Measurements from ENCODE around the gene MASP2. TPM values are rescaled to one million over a fixed set of nuclear protein-coding genes. Genes with fewer than 3 reads are reported as not detected.
"Not testable (repeated sequence)": the region's sequence is repeated elsewhere in the genome, so short reads cannot be mapped to it uniquely, and the experiment has no call there.

MASP2 gene
- total RNA-seq = not detected

DNA sequence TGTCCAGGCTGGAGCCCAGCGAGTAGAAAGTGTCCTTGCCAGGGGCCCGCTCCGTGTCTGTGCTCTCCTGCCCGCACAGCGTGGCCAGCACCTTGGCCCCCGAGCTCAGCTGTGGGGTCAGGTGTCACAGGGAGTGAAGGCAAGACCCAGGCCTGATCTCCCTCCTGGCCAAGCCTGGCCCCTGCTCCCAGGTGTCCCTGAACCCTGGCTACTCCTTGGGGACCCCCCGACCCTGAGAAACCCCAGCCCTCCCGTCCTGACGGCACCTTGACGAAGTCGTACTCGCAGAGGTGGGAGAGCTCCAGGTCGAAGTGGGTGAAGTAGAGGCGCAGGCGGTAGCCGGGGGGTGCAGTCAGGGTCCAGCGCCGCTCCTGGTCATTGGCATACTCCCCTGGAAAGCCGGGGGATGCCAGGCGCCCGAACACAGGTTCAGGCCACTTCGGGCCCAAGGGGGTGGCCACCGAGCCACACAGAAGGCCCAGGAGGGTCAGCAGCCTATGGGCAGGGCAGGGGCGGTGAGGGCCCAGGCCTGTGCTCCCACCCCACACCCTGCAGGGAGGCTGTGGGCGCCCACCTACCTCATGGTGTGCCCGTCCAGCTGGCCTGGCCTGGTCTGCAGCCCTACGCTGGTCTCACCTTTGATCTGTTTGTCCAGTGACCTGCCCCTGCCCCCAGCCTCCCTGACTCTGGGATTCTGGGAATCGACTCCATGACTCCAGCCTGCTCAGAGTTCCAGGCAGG, at the start of gene MASP2:
TSS of gene MASP2 (minus strand) at position 615 of the 741 bp plus-strand sequence. CDS start at position 583, 32 bp downstream.
- TF ChIP-seq, protein P1, sequence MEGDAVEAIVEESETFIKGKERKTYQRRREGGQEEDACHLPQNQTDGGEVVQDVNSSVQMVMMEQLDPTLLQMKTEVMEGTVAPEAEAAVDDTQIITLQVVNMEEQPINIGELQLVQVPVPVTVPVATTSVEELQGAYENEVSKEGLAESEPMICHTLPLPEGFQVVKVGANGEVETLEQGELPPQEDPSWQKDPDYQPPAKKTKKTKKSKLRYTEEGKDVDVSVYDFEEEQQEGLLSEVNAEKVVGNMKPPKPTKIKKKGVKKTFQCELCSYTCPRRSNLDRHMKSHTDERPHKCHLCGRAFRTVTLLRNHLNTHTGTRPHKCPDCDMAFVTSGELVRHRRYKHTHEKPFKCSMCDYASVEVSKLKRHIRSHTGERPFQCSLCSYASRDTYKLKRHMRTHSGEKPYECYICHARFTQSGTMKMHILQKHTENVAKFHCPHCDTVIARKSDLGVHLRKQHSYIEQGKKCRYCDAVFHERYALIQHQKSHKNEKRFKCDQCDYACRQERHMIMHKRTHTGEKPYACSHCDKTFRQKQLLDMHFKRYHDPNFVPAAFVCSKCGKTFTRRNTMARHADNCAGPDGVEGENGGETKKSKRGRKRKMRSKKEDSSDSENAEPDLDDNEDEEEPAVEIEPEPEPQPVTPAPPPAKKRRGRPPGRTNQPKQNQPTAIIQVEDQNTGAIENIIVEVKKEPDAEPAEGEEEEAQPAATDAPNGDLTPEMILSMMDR (IDR thresholded peaks at IDR 0.05) = no peak
- no peak for TF ChIP-seq POLR2A (IDR thresholded peaks at IDR 0.05)
- no peaks in the 10 kb centered on the region for H3K27me3 ChIP-seq
- no peak within 1 kb of the TSS for H3K27ac ChIP-seq
- H3K9me3 ChIP-seq = no peaks in the 10 kb centered on the region
- no peaks in the 10 kb centered on the region for H3K36me3 ChIP-seq
- intact Hi-C loops (cut with DNase I) = no loop called here
- no peak for DNase-seq
- H3K4me1 ChIP-seq = no peaks in the 10 kb centered on the region
- 94 to 96% methylated on average over 7 to 23 of the region's 28 CpGs for WGBS, 2 donors
- H3K4me3 ChIP-seq (replicated peaks in 1 of 3) = no peak within 1 kb of the TSS

DNA sequence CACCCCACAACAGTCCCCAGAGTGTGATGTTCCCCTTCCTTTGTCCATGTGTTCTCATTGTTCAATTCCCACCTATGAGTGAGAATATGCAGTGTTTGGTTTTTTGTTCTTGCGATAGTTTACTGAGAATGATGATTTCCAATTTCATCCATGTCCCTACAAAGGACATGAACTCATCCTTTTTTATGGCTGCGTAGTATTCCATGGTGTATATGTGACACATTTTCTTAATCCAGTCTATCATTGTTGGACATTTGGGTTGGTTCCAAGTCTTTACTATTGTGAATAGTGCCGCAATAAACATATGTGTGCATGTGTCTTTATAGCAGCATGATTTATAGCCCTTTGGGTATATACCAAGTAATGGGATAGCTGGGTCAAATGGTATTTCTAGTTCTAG, 36.7 kb upstream of the MASP2 start:
- H3K4me3 ChIP-seq (replicated peaks in 1 of 3); DNase-seq; H3K9me3 ChIP-seq; H3K4me1 ChIP-seq; H3K27me3 ChIP-seq; intact Hi-C loops (cut with DNase I); H3K27ac ChIP-seq: not testable (repeated sequence)
- H3K36me3 ChIP-seq = peaks cover 49 to 57% of the 10 kb centered on the region in 2 donors
- 87 to 98% methylated on average over 3 of the region's 3 CpGs for WGBS, 2 donors

DNA sequence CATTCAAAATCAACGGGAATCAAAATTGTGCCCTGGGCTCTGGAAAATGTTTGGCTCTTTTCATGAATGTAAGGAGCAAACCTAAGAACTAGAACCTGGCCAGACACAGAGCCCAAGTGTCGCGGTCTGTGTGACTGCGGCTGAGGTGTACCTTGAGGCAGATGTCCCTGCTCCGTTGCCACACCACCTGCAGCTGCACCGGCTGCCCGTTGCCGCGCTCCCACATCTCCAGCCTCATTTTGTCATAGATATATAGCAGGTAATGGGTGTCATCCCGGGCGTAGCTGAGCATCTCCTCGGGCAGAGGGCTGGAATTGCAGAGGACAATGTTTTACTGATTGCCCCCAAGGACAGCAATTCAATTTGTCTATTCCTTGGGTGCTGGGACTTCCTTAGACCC, 33.9 kb upstream of the MASP2 start:
- H3K4me1 ChIP-seq = no peaks in the 10 kb centered on the region
- H3K27me3 ChIP-seq = no peaks in the 10 kb centered on the region
- WGBS, 2 donors = 86 to 92% methylated on average over 12 of the region's 12 CpGs
- intact Hi-C loops (cut with DNase I) = no loop called here
- no peak overlapping the region for H3K27ac ChIP-seq
- no peak for TF ChIP-seq POLR2A (IDR thresholded peaks at IDR 0.05)
- TF ChIP-seq, protein P1 (IDR thresholded peaks at IDR 0.05) = no peak
- H3K36me3 ChIP-seq = peaks cover 55 to 62% of the 10 kb centered on the region in 2 donors
- DNase-seq = no peak
- no peak overlapping the region for H3K4me3 ChIP-seq (replicated peaks in 1 of 3)
- H3K9me3 ChIP-seq = no peaks in the 10 kb centered on the region

DNA sequence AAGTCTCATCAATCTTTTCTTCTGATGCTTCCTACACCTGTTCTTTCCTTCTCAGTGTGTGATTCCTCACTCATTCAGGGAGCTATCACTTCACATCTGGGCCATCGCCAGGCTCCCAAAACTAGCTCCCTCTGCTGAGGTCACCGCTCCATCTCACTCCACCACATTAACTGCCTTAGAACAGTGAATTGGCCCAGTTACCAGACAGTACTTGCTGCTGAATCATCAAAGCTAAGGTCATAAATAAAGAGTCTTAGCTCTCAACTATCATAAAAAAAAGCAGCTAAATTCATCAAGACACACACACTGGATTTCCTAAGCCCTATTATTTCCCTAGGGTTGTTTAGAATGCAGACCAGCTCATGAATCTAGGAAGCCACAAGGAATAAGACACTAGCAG, 31.6 kb upstream of the MASP2 start:
- intact Hi-C loops (cut with DNase I) = no loop called here
- H3K27ac ChIP-seq = no peak overlapping the region
- TF ChIP-seq POLR2A (IDR thresholded peaks at IDR 0.05) = no peak
- TF ChIP-seq, protein P1 (IDR thresholded peaks at IDR 0.05) = no peak
- no peak overlapping the region for H3K4me3 ChIP-seq (replicated peaks in 1 of 3)
- H3K27me3 ChIP-seq = no peaks in the 10 kb centered on the region
- H3K4me1 ChIP-seq = no peaks in the 10 kb centered on the region
- DNase-seq = no peak
- H3K9me3 ChIP-seq = no peaks in the 10 kb centered on the region
- H3K36me3 ChIP-seq = peaks cover 75 to 84% of the 10 kb centered on the region in 2 donors
- 97 to 98% methylated on average over 2 of the region's 2 CpGs for WGBS, 2 donors

DNA sequence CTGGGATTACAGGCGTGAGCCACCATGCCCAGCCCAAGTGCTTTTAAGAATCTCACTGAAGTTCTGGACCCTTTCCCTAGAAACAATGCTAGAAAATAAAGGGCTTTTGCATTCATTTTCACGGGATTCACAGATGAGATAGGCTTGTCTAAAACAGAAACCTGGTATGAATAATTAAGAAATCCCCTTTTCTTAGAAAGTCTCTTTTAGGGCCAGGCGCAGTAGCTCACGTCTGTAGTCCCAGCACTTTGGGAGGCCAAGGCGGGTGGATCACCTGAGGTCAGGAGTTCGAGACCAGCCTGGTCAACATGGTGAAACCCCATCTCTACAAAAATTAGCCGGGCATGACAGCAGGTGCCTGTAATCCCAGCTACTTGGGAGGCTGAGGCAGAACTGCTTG, 26.4 kb upstream of the MASP2 start:
- H3K9me3 ChIP-seq; H3K27ac ChIP-seq; DNase-seq; intact Hi-C loops (cut with DNase I); H3K4me3 ChIP-seq (replicated peaks in 1 of 3); H3K4me1 ChIP-seq; H3K27me3 ChIP-seq: not testable (repeated sequence)
- WGBS, 2 donors = 92 to 94% methylated on average over 7 of the region's 7 CpGs
- H3K36me3 ChIP-seq = peaks cover 89 to 90% of the 10 kb centered on the region in 2 donors

DNA sequence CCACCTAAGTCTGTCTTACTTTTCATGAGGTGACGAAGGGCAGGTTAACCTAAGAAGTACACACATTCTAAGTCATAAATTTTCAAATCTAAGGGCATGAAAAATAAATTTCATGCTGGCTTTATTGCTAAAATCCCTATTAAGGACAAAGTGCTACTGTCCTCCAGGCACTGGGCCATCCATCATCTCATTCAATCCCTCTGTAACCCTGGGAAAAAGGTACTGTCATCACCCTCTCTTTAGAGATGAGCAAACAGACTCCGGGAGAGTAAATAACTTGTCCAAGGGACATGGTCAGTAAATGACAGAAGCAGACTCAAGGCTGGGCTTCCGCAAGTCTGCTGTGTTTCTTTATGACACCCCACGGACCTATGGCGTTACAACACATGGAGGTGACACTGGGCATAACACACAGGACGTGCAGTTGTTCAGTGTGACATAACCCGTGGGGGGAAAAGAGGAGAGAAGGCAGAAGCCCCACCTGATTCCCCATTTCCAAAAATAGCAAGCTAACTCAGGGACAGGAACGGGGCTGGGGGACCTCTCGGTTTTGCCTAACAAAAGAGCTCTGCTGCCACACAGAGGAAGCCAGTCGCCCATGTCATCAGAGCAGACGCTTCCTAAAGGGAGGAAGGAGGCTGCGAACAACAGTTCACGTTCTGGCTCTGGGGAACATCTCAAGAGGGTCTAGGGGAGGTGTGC, 25.3 kb upstream of the MASP2 start:
- H3K27ac ChIP-seq = no peak overlapping the region
- no peak for TF ChIP-seq POLR2A (IDR thresholded peaks at IDR 0.05)
- TF ChIP-seq, protein P1 (IDR thresholded peaks at IDR 0.05) = no peak
- WGBS, 2 donors = 76 to 79% methylated on average over 13 of the region's 13 CpGs
- no peaks in the 10 kb centered on the region for H3K4me1 ChIP-seq
- intact Hi-C loops (cut with DNase I) = no loop called here
- no peaks in the 10 kb centered on the region for H3K9me3 ChIP-seq
- H3K4me3 ChIP-seq (replicated peaks in 1 of 3) = no peak overlapping the region
- peaks cover 92 to 93% of the 10 kb centered on the region in 2 donors for H3K36me3 ChIP-seq
- H3K27me3 ChIP-seq = no peaks in the 10 kb centered on the region
- DNase-seq = no peak

All from thyroid gland (tissue), 4 donors.